Stimulated activated CD4-positive, alpha-beta T cell treated with anti-CD3 and anti-CD28 coated beads, Interleukin-12 subunit alpha, Interleukin-12 subunit beta, amount 100 ng/mL, for 24 hours (primary cell): Measurements from ENCODE around the gene MAML1.
"Not testable (repeated sequence)": the region's sequence is repeated elsewhere in the genome, so short reads cannot be mapped to it uniquely, and the experiment has no call there.

Experiments
- DNase-seq, 2 experiments: peaks; one replicate each; pipeline ENCODE4 v3.0.0-alpha.2; 2020; ENCODE audit warnings: low read depth in 2 of 2

Gene MAML1, protein sequence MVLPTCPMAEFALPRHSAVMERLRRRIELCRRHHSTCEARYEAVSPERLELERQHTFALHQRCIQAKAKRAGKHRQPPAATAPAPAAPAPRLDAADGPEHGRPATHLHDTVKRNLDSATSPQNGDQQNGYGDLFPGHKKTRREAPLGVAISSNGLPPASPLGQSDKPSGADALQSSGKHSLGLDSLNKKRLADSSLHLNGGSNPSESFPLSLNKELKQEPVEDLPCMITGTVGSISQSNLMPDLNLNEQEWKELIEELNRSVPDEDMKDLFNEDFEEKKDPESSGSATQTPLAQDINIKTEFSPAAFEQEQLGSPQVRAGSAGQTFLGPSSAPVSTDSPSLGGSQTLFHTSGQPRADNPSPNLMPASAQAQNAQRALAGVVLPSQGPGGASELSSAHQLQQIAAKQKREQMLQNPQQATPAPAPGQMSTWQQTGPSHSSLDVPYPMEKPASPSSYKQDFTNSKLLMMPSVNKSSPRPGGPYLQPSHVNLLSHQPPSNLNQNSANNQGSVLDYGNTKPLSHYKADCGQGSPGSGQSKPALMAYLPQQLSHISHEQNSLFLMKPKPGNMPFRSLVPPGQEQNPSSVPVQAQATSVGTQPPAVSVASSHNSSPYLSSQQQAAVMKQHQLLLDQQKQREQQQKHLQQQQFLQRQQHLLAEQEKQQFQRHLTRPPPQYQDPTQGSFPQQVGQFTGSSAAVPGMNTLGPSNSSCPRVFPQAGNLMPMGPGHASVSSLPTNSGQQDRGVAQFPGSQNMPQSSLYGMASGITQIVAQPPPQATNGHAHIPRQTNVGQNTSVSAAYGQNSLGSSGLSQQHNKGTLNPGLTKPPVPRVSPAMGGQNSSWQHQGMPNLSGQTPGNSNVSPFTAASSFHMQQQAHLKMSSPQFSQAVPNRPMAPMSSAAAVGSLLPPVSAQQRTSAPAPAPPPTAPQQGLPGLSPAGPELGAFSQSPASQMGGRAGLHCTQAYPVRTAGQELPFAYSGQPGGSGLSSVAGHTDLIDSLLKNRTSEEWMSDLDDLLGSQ

GRCh38 chr5:179732412-179732917 lies at the start of gene MAML1:
Gene MAML1, plus strand, starts transcription at chr5:179732822. Its CDS starts 291 bp downstream, at chr5:179733113.
- peak; percentile 98 to 99 for DNase-seq

DNA sequence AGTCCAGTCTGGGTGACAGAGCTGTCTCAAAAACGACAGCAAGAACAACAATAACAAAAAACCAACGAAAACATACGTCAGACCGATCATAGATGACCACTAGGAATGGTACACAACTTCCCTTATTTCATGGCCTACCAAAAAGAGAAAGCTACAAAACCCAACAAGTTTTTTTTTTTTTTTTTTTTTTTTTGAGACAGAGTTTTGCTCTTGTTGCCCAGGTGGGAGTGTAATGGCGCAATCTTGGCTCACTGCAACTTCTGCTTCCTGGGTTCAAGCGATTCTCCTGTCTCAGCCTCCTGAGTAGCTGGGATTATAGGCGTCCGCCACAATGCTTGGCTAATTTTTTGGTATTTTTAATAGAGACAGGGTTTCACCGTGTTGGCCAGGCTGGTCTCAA lies 43.4 kb upstream of the MAML1 start:
- not testable (repeated sequence) for DNase-seq

GRCh38 chr5:179694561-179694960 lies 38.1 kb upstream of the MAML1 start:
- DNase-seq: no peak

- no peak for DNase-seq
Measured at GRCh38 chr5:179696603-179697002, 36.0 kb upstream of the MAML1 start.

GRCh38 chr5:179697108-179697507 lies 35.5 kb upstream of the MAML1 start:
- no peak for DNase-seq

DNA sequence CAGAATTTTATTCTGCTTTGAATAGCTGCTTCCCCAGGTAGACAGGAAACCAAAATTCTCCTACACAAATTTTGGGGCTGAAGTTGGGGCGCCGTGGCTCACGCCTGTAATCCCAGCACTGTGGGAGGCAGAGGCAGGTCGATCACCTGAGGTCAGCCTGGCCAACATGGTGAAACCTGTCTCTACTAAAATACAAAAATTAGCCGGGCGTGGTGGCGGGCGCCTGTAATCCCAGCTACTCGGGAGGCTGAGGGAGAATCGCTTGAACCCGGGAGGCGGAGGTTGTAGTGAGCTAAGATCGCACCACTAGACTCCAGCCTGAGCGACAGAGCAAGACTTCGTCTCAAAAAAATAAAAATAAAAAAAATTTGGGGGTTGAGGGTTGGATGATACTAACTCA lies 35.1 kb upstream of the MAML1 start:
- DNase-seq: not testable (repeated sequence)

GRCh38 chr5:179697993-179698934 lies 34.4 kb upstream of the MAML1 start:
- peak; percentile 98 for DNase-seq

DNA sequence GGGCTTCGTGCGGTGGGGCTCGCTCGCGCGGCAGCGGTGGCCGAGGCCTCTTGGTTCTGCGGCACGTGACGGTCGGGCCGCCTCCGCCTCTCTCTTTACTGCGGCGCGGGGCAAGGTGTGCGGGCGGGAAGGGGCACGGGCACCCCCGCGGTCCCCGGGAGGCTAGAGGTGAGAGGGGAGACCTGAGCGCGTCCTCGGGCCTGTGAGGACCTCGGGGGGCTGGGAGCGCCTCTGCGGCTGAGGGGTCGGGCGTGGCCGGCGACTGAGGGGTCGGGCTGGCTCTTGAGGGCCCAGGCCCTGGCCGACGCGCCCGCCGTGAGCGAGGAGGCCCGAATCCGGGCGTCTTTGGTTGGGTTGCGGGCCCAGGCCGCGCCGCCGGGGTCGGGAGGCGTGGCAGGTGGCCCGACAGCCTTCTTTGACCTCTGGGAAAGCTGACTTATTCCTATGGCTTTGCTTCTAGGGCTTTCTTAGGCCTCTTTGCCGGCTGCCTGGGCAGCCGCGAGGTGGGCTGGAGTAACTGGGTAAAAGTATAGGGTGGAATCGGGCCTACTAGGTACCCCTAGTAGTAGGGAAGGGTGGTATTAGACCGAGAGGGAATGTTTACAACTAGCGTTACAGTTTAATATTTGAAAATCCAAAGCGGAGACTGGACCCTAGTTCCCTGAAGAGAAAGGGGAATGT lies 33.5 kb upstream of the MAML1 start, which contains the start of gene CANX:
Gene CANX (plus strand): TSS at position 33 of the 681 bp plus-strand sequence. CDS start 6,715 bp downstream, outside the sequence.
- DNase-seq: peak in 1 of 2 experiments; percentile 13

- DNase-seq: peak in 1 of 2 experiments; percentile 28
Measured at GRCh38 chr5:179699616-179700237, 32.9 kb upstream of the MAML1 start.

DNA sequence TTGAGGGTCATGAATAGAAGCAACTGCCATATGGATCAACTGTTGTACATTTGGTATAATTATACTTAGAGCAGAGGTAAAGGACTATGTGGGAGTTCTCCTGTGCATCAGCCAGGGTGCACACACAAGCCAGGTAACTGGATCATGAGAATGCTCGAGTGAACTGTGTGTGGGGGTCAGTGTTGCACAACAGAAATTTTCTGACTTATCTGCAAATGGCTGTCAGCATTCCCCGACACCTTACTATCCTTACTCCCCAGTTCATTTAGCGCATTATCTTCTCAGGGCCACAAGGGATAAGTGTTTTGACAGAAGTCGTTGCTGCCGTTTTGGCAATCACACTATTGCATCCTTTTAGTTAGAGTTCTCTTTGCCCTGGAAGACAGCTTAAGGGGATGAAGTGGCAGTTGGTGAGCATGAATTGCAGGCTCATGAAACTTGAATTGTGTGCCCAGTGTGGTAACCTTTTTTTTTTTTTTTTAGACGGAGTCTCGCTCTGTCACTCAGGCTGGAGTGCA lies 32.2 kb upstream of the MAML1 start:
- DNase-seq: no peak

GRCh38 chr5:179716286-179716685 lies 16.3 kb upstream of the MAML1 start:
- no peak for DNase-seq

GRCh38 chr5:179720222-179720621 lies 12.4 kb upstream of the MAML1 start:
- DNase-seq: no peak

DNA sequence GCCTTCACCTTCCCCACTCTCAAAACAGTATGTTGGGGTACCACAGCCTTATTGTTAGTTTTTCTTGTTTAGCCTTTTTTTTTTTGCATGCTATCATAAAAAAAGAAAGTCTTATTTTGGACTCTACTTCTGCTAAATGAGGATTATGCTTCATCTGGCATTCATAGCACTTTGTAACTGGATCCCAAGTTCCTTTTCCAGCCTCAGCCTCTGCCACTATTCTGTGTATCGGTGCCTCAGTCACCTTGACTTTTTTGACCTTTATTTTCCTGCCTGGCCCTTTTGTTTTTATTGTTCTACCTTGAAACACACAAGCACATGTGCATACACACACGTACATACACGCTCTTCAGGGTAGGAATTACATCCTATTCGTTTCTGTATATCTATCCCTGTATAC lies 8.5 kb upstream of the MAML1 start:
- DNase-seq: no peak

- DNase-seq: no peak
Measured at GRCh38 chr5:179727106-179727505, 5.5 kb upstream of the MAML1 start.

DNA sequence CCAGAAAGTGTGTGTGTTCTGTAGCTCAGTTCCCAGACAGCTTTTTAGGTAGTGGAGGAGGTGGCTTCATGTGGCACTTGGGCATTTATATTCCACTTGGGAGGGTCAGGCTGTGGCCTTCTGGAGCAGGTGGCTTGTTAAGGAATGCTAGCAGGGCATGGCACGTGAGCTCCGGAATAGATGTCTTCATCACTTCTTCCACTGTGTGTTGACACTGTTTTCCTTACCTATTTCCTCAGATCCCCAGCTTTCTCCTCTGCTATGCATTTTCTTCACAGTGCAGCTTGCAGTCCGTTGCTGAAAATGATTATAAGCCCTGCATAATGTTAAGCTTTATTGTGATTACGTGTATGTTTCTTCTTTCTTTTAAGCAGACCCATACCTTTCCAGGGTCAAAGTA lies 3.3 kb upstream of the MAML1 start:
- DNase-seq: no peak

GRCh38 chr5:179729727-179730126 lies 2.9 kb upstream of the MAML1 start:
- no peak for DNase-seq

DNA sequence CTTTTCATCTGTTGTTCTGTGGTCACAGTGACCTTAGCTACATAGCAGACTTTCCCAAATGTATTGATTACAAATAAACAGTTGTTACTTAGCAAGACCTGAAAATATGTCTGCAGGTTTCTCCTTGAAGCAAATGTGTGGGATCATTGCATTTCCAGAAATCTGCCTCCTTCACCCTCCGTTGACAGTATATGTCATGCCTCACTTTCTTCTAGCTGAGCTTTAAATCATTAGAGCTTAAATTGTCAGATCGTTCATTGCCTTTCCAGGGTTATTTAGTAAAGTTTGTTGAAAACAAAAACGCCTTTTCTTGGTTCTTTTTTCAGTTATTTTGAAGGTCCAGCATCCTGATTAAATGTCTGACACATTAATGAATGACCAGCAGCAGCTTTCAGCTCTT lies 2.3 kb upstream of the MAML1 start:
- no peak for DNase-seq

DNA sequence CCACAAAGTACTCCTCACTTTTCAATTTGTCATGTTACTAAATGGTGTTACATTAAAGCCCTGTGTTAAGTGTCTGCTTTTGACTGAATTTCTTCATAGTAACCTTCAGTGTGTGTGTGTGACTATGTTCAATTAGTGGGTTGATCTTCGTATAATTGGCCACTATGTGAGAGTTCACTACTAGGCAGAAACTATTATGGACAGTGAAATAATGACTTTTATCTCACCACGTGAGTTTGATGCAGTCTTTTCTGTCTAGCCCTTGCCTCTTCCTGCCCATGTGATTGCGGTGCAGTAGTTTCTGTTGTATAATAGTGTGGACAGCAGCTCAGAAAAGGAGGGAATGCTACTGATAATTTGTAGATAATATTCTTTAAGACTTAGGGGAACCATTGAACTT lies 1.8 kb upstream of the MAML1 start:
- no peak for DNase-seq

- peak in 1 of 2 experiments; percentile 12 for DNase-seq
Measured at GRCh38 chr5:179731791-179732411, 721 bp upstream of the MAML1 start.
